IMR-90 (cell line): ENCODE data around the gene GNG11. TPM values are rescaled to one million over a fixed set of nuclear protein-coding genes. Genes with fewer than 3 reads are reported as not detected.

ENCODE experiments used
- ATAC-seq: fragments of 200-7000 bp; cut with Tn5 transposase; 2 replicates; pipeline ENCODE4 v1.9.1; 2020; ENCODE audit warnings: low read depth, mild to moderate bottlenecking, moderate library complexity
- BruUV-seq: library from RNA; stranded (reverse); fragments of 400-500 nt; replicated peaks from 2 replicates; lab custom pipeline; 2021; lab: Mats Ljungman, UMichigan
- CTCF ChIA-PET: fragments of 300-600 bp; formaldehyde crosslinking; extraction: SDS; loops from one replicate; lab custom pipeline; 2021; ENCODE audit warnings: antibody characterized with exemption; lab: Yijun Ruan, JAX
- POLR2A ChIA-PET: fragments of 300-600 bp; sonication (Branson Sonifier 250); formaldehyde crosslinking; loops from one replicate; lab custom pipeline; 2022; ENCODE audit warnings: antibody characterized with exemption; ENCODE audit not compliant: unreplicated experiment; lab: Charles Lee
- DNase-seq: peaks from one replicate; pipeline ENCODE4 v3.0.0; 2013
- H2AFZ ChIP-seq: replicated peaks from 2 replicates; pipeline ENCODE3; 2013; ENCODE audit warnings: low read length, mild to moderate bottlenecking; ENCODE audit not compliant: poor library complexity
- H2AK5ac ChIP-seq: 2 replicates; pipeline ENCODE4 v1.6.1; 2013; ENCODE audit warnings: low read depth, low read length, inconsistent platforms
- H2AK9ac ChIP-seq: replicated peaks from 2 replicates; pipeline ENCODE3; 2013; ENCODE audit warnings: mild to moderate bottlenecking, low read depth, low read length, moderate library complexity; ENCODE audit not compliant: poor library complexity
- H2BK120ac ChIP-seq: 2 replicates; pipeline ENCODE4 v1.6.1; 2013; ENCODE audit warnings: low read depth, low read length, inconsistent platforms
- H2BK15ac ChIP-seq: 3 replicates; pipeline ENCODE4 v1.6.1; 2013; ENCODE audit warnings: low read depth, low read length, inconsistent platforms
- H2BK20ac ChIP-seq: 2 replicates; pipeline ENCODE4 v1.6.1; 2013; ENCODE audit warnings: low read depth, mild to moderate bottlenecking, inconsistent platforms, low read length, moderate library complexity
- H2BK5ac ChIP-seq: 2 replicates; pipeline ENCODE4 v1.6.1; 2013; ENCODE audit warnings: mild to moderate bottlenecking, low read depth, low read length, inconsistent platforms; ENCODE audit not compliant: poor library complexity, severe bottlenecking
- H3K14ac ChIP-seq: replicated peaks from 2 replicates; pipeline ENCODE4 v1.6.1; 2013; ENCODE audit warnings: low read depth, low read length, inconsistent platforms
- H3K18ac ChIP-seq: 2 replicates; pipeline ENCODE4 v1.6.1; 2013; ENCODE audit warnings: low read depth, low read length, control low read depth
- H3K23ac ChIP-seq: 2 replicates; pipeline ENCODE4 v1.6.1; 2013; ENCODE audit warnings: low read depth, low read length, inconsistent platforms
- H3K27ac ChIP-seq: 2 replicates; pipeline ENCODE4 v1.5.1; 2013; ENCODE audit warnings: mild to moderate bottlenecking, control low read depth, low read length; ENCODE audit not compliant: insufficient read depth
- H3K27me3 ChIP-seq: 2 replicates; pipeline ENCODE4 v1.6.1; 2013; ENCODE audit warnings: low read length; ENCODE audit not compliant: control insufficient read depth, insufficient read depth
- H3K36me3 ChIP-seq: 2 replicates; pipeline ENCODE4 v1.6.1; 2013; ENCODE audit warnings: low read length, mixed read lengths; ENCODE audit not compliant: control insufficient read depth, insufficient read depth
- H3K4ac ChIP-seq: 2 replicates; pipeline ENCODE4 v1.6.1; 2013; ENCODE audit warnings: low read depth, low read length, inconsistent platforms
- H3K4me1 ChIP-seq: 2 replicates; pipeline ENCODE4 v1.6.1; 2013; ENCODE audit warnings: low read length, mixed read lengths; ENCODE audit not compliant: control insufficient read depth, insufficient read depth
- H3K4me2 ChIP-seq: 2 replicates; pipeline ENCODE4 v1.6.1; 2013; ENCODE audit warnings: low read depth, mild to moderate bottlenecking, control low read depth, low read length, moderate library complexity
- H3K4me3 ChIP-seq: 2 replicates; pipeline ENCODE4 v1.5.1; 2013; ENCODE audit warnings: low read depth, mild to moderate bottlenecking, control low read depth, low read length, moderate library complexity; ENCODE audit not compliant: insufficient read depth
- H3K56ac ChIP-seq: 2 replicates; pipeline ENCODE4 v1.6.1; 2013; ENCODE audit warnings: low read length, inconsistent platforms; ENCODE audit not compliant: insufficient read depth; ENCODE audit errors: extremely low read depth
- H3K79me1 ChIP-seq, 2 experiments: 2 replicates each; pipeline ENCODE4 v1.6.1; 2013; ENCODE audit warnings: low read length in 2 of 2, inconsistent platforms in 1 of 2, low read depth in 1 of 2
- H3K9ac ChIP-seq: 2 replicates; pipeline ENCODE4 v1.6.1; 2013; ENCODE audit warnings: low read depth, low read length, control low read depth
- H3K9me1 ChIP-seq: 2 replicates; pipeline ENCODE4 v1.6.1; 2013; ENCODE audit warnings: low read length, inconsistent platforms; ENCODE audit not compliant: insufficient read depth
- H3K9me3 ChIP-seq: 2 replicates; pipeline ENCODE4 v1.6.1; 2013; ENCODE audit warnings: low read length; ENCODE audit not compliant: control insufficient read depth, insufficient read depth
- H4K20me1 ChIP-seq: 2 replicates; pipeline ENCODE4 v1.6.1; 2013; ENCODE audit warnings: low read length, inconsistent platforms; ENCODE audit not compliant: insufficient read depth
- H4K5ac ChIP-seq: 2 replicates; pipeline ENCODE4 v1.6.1; 2013; ENCODE audit warnings: mild to moderate bottlenecking, low read depth, low read length, control low read depth
- H4K8ac ChIP-seq, 2 experiments: 2 replicates each; pipeline ENCODE4 v1.6.1; 2013; ENCODE audit warnings: low read depth in 2 of 2, low read length in 2 of 2, control low read depth in 1 of 2, inconsistent platforms in 1 of 2
- H4K91ac ChIP-seq: 2 replicates; pipeline ENCODE4 v1.6.1; 2013; ENCODE audit warnings: low read depth, low read length, inconsistent platforms; ENCODE audit not compliant: insufficient read depth
- CEBPB ChIP-seq: IDR thresholded peaks from 2 replicates; pipeline ENCODE4 v1.6.1; 2012; ENCODE audit warnings: low read depth, low read length, improper control_type of control experiment
- CHD1 ChIP-seq: IDR thresholded peaks from 2 replicates; pipeline ENCODE4 v1.6.1; 2012; ENCODE audit warnings: low read depth, low read length, improper control_type of control experiment
- ELK1 ChIP-seq: fragments of 150-350 bp; IDR thresholded peaks from 2 replicates; pipeline ENCODE4 v1.6.1; 2016; ENCODE audit warnings: low read depth, mild to moderate bottlenecking, low read length, moderate library complexity, borderline replicate concordance
- FOS ChIP-seq: fragments of 150-350 bp; IDR thresholded peaks from 2 replicates; pipeline ENCODE4 v1.6.1; 2016; ENCODE audit warnings: low read depth, low read length
- MAZ ChIP-seq: IDR thresholded peaks from 2 replicates; pipeline ENCODE4 v1.6.1; 2012; ENCODE audit warnings: low read depth, mild to moderate bottlenecking, low read length, improper control_type of control experiment, moderate library complexity, borderline replicate concordance
- POLR2A ChIP-seq: IDR thresholded peaks from 2 replicates; pipeline ENCODE4 v1.6.1; 2012; ENCODE audit warnings: mild to moderate bottlenecking, low read depth, low read length
- RAD21 ChIP-seq: IDR thresholded peaks from 2 replicates; pipeline ENCODE4 v1.6.1; 2012; ENCODE audit warnings: low read length, improper control_type of control experiment
- RCOR1 ChIP-seq: IDR thresholded peaks from 2 replicates; pipeline ENCODE4 v1.6.1; 2012; ENCODE audit warnings: mild to moderate bottlenecking, low read length, improper control_type of control experiment; ENCODE audit not compliant: insufficient replicate concordance
- WGBS, 2 experiments: methylation state at CpG; one replicate each; pipeline versions ENCODE4 v1.1.5 to v1.1.7; 2013; ENCODE audit warnings: missing lambda C conversion rate in 2 of 2; ENCODE audit not compliant: insufficient read length in 1 of 2; ENCODE audit errors: extremely low coverage in 2 of 2; 5-methylcytosine and 5-hydroxymethylcytosine counted together
- dilution Hi-C: fragments of 300-500 bp; cut with HindIII; formaldehyde crosslinking; loops from one replicate; pipeline ENCODE4 v1.14.3; 2018; ENCODE audit warnings: low sequenced_read_pairs; ENCODE audit not compliant: unreplicated experiment
- in situ Hi-C: fragments of 300-500 bp; cut with MboI; formaldehyde crosslinking; loops from 3 replicates; pipeline ENCODE4 v1.14.3; 2019; ENCODE audit warnings: low sequenced_read_pairs, inconsistent platforms, mixed read lengths
- intact Hi-C: fragments of 100-400 bp; cut with micrococcal nuclease; formaldehyde crosslinking; loops from 2 replicates; pipeline ENCODE4 v1.10.0; 2022
- polyA plus RNA-seq, 3 experiments: library from polyadenylated mRNA; depleted of rRNA; stranded (reverse); fragments of >200 nt; gene quantifications; 2 replicates each; pipeline ENCODE4 v1.2.3, GENCODE V29; 2012; ENCODE audit warnings: low replicate concordance in 1 of 3
- total RNA-seq: library from RNA; depleted of rRNA; stranded (reverse); fragments of >200 nt; gene quantifications from 2 replicates; pipeline ENCODE4 v1.2.3, GENCODE V29; 2012

GNG11 gene
- total and polyA plus RNA-seq, 2 of the 4 experiments (the other 2 are of a cell fraction): 6.1 to 10.5 TPM

- 0 out of 2 replicates have a peak overlapping the region, but pooled peaks have one; percentile 19 for H4K91ac ChIP-seq
- H2BK20ac ChIP-seq: peak overlapping the region; percentile 54; the same call in 1 of the 2 replicates
- no peak overlapping the region for H3K23ac ChIP-seq
- intact Hi-C loops: no loop called here
- peak overlapping the region; percentile 63 for H3K18ac ChIP-seq
- H3K27ac ChIP-seq: no peak overlapping the region
- H3K4me2 ChIP-seq: peak overlapping the region; percentile 56; the same call in 1 of the 2 replicates
- H4K20me1 ChIP-seq: no peaks in the 10 kb centered on the region
- no peak overlapping the region for H3K14ac ChIP-seq
- 0 out of 2 replicates have a peak, but pooled peaks cover 3% of the 10 kb centered on the region for H3K9me1 ChIP-seq
- H3K4me1 ChIP-seq: peaks cover 7% of the 10 kb centered on the region
- no peak overlapping the region for H2BK120ac ChIP-seq
- no peak overlapping the region for H3K4ac ChIP-seq
- ATAC-seq (peak; percentile 32; the same call in 1 of the 2 replicates), DNase-seq (peak; percentile 71)
- no peak overlapping the region for H2AK5ac ChIP-seq
- dilution Hi-C loops: no loop called here
- no peak overlapping the region for H2BK5ac ChIP-seq
- TF ChIP-seq RCOR1 (no peak), CEBPB (no peak), ELK1 (no peak), RAD21 (no peak), FOS (no peak), CHD1 (no peak), MAZ (no peak), POLR2A (no peak)
- no peak overlapping the region for H2AFZ ChIP-seq
- H2BK15ac ChIP-seq: no peak overlapping the region; the same call in 2 of the 3 replicates
- H3K9ac ChIP-seq: no peak overlapping the region
- no peak overlapping the region; the same call in 1 of the 2 replicates for H4K5ac ChIP-seq
- no peak overlapping the region for H2AK9ac ChIP-seq
- H4K8ac ChIP-seq: no peak overlapping the region; a peak in 1 of 4 replicates
- no CpG with 5 or more reads among the region's 7 CpGs for WGBS, 2 experiments
- H3K36me3 ChIP-seq: no peaks in the 10 kb centered on the region
- CTCF ChIA-PET: no interaction called here
- H3K79me1 ChIP-seq: no peaks in the 10 kb centered on the region
- POLR2A ChIA-PET: interaction anchor here (0.6 kb wide), 1 partner anchor 70 kb away, joined by 5 read pairs; no protein-coding TSS in a partner anchor
- no peak overlapping the region for H3K4me3 ChIP-seq
- no peaks in the 10 kb centered on the region for H3K9me3 ChIP-seq
- in situ Hi-C loops: loop anchor here (25.0 kb wide), 1 partner anchor 523 kb away; no protein-coding TSS in a partner anchor
- H3K27me3 ChIP-seq: no peaks in the 10 kb centered on the region
- no peak overlapping the region for H3K56ac ChIP-seq
- no TSS peak for BruUV-seq
Measured at GRCh38 chr7:93914581-93915066, 6.9 kb upstream of the GNG11 start.
